AG04450 (cell line): ENCODE data around the gene TRIM44. TPM values are rescaled to one million over a fixed set of nuclear protein-coding genes. Genes with fewer than 3 reads are reported as not detected.

Experiments used
- CTCF ChIA-PET: fragments of 300-600, 350-600 bp; formaldehyde crosslinking; extraction: SDS; loops from one replicate; lab custom pipeline; 2022; ENCODE audit warnings: antibody characterized with exemption, inconsistent platforms; lab: Charles Lee
- POLR2A ChIA-PET: fragments of 350-600 bp; formaldehyde crosslinking; extraction: SDS; loops from one replicate; lab custom pipeline; 2021; ENCODE audit warnings: antibody characterized with exemption, inconsistent platforms; lab: Yijun Ruan, JAX
- DNase-seq: peaks from one replicate; pipeline ENCODE4 v3.0.0-alpha.2; 2011; ENCODE audit warnings: low read depth, low spot score
- H3K27ac ChIP-seq: one replicate; pipeline ENCODE4 v1.5.1; 2012; ENCODE audit warnings: low read depth, low read length, control low read depth
- H3K27me3 ChIP-seq: one replicate; pipeline ENCODE4 v1.6.0; 2012; ENCODE audit warnings: low read length; ENCODE audit not compliant: control insufficient read depth, insufficient read depth
- H3K4me3 ChIP-seq: 2 replicates; pipeline ENCODE4 v1.5.1; 2011; ENCODE audit warnings: mild to moderate bottlenecking, low read depth, low read length, control low read depth
- H3K9me3 ChIP-seq: 2 replicates; pipeline ENCODE4 v1.5.1; 2012; ENCODE audit warnings: low read length; ENCODE audit not compliant: control insufficient read depth, insufficient read depth
- polyA plus RNA-seq: library from polyadenylated mRNA; depleted of rRNA; stranded (reverse); fragments of >200 nt; gene quantifications from 2 replicates; pipeline ENCODE4 v1.2.3, GENCODE V29; 2011
- TF ChIP-seq, protein P1 (sequence below): IDR thresholded peaks from 2 replicates; pipeline ENCODE4 v1.5.1; 2011; ENCODE audit warnings: low read depth, low read length, control low read depth, inconsistent platforms

Gene TRIM44
- polyA plus RNA-seq, 1 experiment: 70.7 TPM

DNA sequence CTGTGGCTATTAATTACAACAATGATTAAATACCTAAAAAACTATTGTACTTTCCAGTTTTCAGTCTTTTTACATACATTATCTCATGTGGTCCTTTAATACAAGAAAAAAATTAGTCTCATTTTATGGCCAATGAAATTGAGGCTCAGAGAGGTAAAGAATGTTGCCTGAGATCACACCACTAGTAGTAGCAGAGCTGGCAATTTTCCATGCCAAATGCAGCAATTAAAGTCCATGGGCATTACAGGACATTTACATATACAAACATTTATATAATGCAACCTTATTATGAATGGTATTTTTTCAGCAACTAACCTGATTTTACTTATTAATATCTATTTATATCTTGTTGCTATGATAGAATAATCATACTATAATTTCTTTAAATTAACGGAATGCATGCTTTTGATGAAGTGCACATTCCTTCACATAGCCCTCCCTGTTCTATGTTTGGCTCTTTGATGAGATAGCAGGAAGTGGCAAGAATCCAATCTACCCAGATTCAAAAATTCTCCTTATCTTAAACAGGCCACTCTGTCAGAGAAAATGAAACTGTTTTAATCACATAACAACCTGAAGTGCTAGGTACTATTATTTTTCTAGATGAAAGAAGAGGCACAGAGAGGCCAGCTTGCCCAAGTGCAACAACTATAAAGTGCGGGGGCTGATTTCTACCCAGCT is 160.4 kb downstream of the TRIM44 start:
- H3K27me3 ChIP-seq: no peaks in the 10 kb centered on the region
- no peak overlapping the region for H3K27ac ChIP-seq
- no peaks in the 10 kb centered on the region for H3K9me3 ChIP-seq
- no peak for DNase-seq
- TF ChIP-seq, protein P1, sequence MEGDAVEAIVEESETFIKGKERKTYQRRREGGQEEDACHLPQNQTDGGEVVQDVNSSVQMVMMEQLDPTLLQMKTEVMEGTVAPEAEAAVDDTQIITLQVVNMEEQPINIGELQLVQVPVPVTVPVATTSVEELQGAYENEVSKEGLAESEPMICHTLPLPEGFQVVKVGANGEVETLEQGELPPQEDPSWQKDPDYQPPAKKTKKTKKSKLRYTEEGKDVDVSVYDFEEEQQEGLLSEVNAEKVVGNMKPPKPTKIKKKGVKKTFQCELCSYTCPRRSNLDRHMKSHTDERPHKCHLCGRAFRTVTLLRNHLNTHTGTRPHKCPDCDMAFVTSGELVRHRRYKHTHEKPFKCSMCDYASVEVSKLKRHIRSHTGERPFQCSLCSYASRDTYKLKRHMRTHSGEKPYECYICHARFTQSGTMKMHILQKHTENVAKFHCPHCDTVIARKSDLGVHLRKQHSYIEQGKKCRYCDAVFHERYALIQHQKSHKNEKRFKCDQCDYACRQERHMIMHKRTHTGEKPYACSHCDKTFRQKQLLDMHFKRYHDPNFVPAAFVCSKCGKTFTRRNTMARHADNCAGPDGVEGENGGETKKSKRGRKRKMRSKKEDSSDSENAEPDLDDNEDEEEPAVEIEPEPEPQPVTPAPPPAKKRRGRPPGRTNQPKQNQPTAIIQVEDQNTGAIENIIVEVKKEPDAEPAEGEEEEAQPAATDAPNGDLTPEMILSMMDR: no peak
- POLR2A ChIA-PET: interaction anchor here (0.9 to 1.0 kb wide), 2 partner anchors 205 to 308 kb away, joined by 3 to 6 read pairs; no protein-coding TSS in a partner anchor
- no peak overlapping the region for H3K4me3 ChIP-seq
- CTCF ChIA-PET: interaction anchor here (0.6 to 5.0 kb wide), 157 partner anchors 9 to 669 kb away, joined by 3 to 144 read pairs (median 6); partner anchors contain the start of genes FJX1, LDLRAD3 and TRIM44

DNA sequence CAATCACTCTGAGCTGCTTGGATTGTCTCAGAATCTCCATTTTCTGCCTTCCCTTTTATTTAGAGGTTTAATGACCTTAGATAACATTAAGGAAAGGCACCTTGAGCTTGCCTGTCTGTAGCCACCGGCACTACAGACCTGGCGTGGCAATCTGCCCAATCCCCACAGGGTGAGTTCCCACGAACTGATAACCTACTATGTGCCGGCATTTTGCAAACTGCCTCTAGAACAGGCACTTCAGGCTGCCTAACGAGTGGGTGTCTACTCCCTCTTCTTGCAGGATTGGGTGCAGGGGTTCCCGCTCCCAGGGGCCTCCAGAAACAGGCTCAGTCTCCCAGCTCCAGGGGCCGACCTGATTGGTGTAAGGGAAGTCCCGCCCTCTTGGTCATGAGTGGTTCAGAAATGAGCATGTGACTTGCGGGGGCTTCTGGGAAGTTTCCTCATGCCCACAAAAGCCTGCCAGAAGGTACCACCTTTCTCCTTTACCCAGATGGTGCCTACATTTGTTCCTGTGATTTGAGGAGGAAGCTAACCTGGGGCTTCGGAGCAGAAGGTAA is 161.2 kb downstream of the TRIM44 start:
- TF ChIP-seq, protein P1: no peak
- Histone ChIP-seq H3K27ac (no peak overlapping the region), H3K9me3 (no peaks in the 10 kb centered on the region), H3K4me3 (no peak overlapping the region), H3K27me3 (no peaks in the 10 kb centered on the region)
- POLR2A ChIA-PET: no interaction called here
- CTCF ChIA-PET: interaction anchor here (1.1 to 5.0 kb wide), 7 partner anchors 26 to 435 kb away, joined by 3 to 144 read pairs (median 16); no protein-coding TSS in a partner anchor
- no peak for DNase-seq

DNA sequence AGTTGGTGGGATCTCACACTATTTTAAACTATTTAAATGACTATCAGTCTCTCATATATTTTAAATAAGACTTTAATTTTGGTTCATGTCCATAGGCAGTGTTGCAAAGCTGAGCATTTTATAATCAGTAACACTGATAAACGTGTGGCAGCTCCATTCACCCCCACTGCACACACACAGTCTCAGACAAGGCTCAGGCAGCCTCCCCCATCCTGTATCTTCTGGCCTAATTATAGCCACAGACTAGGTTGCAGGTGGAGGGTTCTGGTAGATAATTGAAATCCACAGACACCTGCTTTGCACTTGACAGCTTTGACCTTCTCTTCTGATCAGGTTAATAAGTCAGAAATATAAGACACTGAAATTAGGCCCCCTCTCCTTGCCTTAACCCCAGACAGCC is 162.8 kb downstream of the TRIM44 start:
- CTCF ChIA-PET: interaction anchor here (5.0 kb wide), 1 partner anchor 434 kb away, joined by 144 read pairs; no protein-coding TSS in a partner anchor
- POLR2A ChIA-PET: no interaction called here
- H3K27ac ChIP-seq: no peak overlapping the region
- DNase-seq: no peak
- TF ChIP-seq, protein P1: no peak
- no peak overlapping the region for H3K4me3 ChIP-seq
- no peaks in the 10 kb centered on the region for H3K9me3 ChIP-seq
- H3K27me3 ChIP-seq: no peaks in the 10 kb centered on the region

DNA sequence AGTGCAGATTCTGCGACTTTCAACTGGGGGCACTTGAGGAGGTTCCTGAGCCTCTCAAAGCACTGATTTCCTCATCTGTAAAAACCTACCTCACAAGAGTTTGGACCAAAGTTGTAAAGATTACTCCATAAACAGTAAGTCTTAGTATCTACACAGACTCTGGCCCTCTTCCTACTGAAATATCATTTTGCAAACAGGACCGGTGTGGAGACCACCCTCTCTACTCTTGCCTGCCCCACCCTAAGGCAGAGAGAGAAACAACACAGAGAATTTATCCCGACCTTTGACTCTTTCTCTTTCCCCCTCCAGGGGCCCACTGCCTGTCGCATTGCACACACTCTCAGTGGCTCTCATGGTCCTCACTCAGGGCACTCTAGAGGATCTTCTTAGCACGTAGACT is 163.4 kb downstream of the TRIM44 start:
- no peak overlapping the region for H3K27ac ChIP-seq
- H3K27me3 ChIP-seq: peaks cover 2% of the 10 kb centered on the region
- no peaks in the 10 kb centered on the region for H3K9me3 ChIP-seq
- ChIA-PET CTCF (no interaction called here), POLR2A (no interaction called here)
- no peak overlapping the region for H3K4me3 ChIP-seq
- no peak for DNase-seq
- TF ChIP-seq, protein P1: no peak

DNA sequence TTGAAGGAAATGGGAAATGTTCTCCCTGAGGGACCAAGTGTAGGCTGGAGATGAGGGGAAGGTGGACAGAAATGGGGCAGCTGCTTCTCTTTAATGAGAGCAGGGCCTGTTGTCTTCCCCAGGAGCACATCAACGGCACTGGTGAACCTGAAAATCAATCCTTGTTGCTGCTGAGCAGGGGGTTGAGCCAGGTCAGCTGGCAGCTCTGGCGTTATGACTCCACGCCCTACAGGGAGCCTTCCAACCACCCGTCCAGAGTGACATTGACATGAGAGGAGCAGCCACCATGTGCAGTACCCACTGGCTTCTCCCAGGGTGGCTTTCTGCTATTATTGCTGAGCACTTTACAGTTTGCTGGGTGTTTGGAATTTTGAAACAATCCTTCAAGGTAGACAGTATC is 164.4 kb downstream of the TRIM44 start:
- peaks cover 2% of the 10 kb centered on the region for H3K27me3 ChIP-seq
- CTCF ChIA-PET: no interaction called here
- H3K27ac ChIP-seq: no peak overlapping the region
- DNase-seq: no peak
- no peak overlapping the region for H3K4me3 ChIP-seq
- H3K9me3 ChIP-seq: no peaks in the 10 kb centered on the region
- TF ChIP-seq, protein P1: no peak
- POLR2A ChIA-PET: no interaction called here
